ENCODE measurements around the gene MAN1B1.

- TF ChIP-seq CTCF (conservative IDR thresholded peaks at IDR 0.05; ENCODE audit: low read depth, low read length) (no peak), RAD21 (IDR thresholded peaks at IDR 0.05; ENCODE audit: low read length) (no peak), RCOR1 (IDR thresholded peaks at IDR 0.05; ENCODE audit: insufficient replicate concordance, low read length) (no peak), POLR2A (IDR thresholded peaks at IDR 0.05; ENCODE audit: low read depth, low read length) (no peak), FOS (IDR thresholded peaks at IDR 0.05; ENCODE audit: low read depth, low read length) (no peak), RFX5 (IDR thresholded peaks at IDR 0.05; ENCODE audit: low read depth, low read length) (no peak), MAZ (IDR thresholded peaks at IDR 0.05; ENCODE audit: borderline replicate concordance, low read depth, low read length) (no peak), MXI1 (IDR thresholded peaks at IDR 0.05; ENCODE audit: borderline replicate concordance, low read depth, low read length) (no peak), ELK1 (IDR thresholded peaks at IDR 0.05; ENCODE audit: borderline replicate concordance, low read depth, low read length) (no peak), SMC3 (IDR thresholded peaks at IDR 0.05; ENCODE audit: low read depth, low read length) (no peak)
Measured at GRCh38 chr9:137062384-137062783, 24.4 kb upstream of the MAN1B1 start.
